ENCODE data around the gene EFHD2. TPM values are rescaled to one million over a fixed set of nuclear protein-coding genes. Genes with fewer than 3 reads are reported as not detected.

The EFHD2 gene
- total RNA-seq, 4 donors from 2014 or later = 88.0 to 188 (median 174) TPM

GRCh38 chr1:15397236-15397635, 12.5 kb upstream of the EFHD2 start:
- H3K4me1 ChIP-seq = peaks cover 0 to 7% (median 2%) of the 10 kb centered on the region in 4 donors
- in situ Hi-C loops (cut with MboI; ENCODE audit: low pct_ligation_motif_present in 1 of 4, low pct_unique_long_range_greater_than_20kb in 1 of 4, low sequenced_read_pairs in 3 of 4) (no loop called here), intact Hi-C loops (cut with DNase I; ENCODE audit: low total_unique reads) (no loop called here)
- no peaks in the 10 kb centered on the region for H3K9me3 ChIP-seq
- H3K36me3 ChIP-seq = no peaks in the 10 kb centered on the region
- H3K4me3 ChIP-seq = no peak overlapping the region
- DNase-seq = no peak
- TF ChIP-seq CTCF (IDR thresholded peaks at IDR 0.05) (no peak), POLR2AphosphoS5 (IDR thresholded peaks at IDR 0.05) (no peak), POLR2A (IDR thresholded peaks at IDR 0.05) (no peak), EP300 (IDR thresholded peaks at IDR 0.05; ENCODE audit: low read depth) (no peak)
- WGBS, 2 donors (ENCODE audit: low coverage in 1 of 2) = 91 to 93% methylated on average over 2 of the region's 2 CpGs
- H3K27me3 ChIP-seq = no peaks in the 10 kb centered on the region
- H3K27ac ChIP-seq = no peak overlapping the region

DNA sequence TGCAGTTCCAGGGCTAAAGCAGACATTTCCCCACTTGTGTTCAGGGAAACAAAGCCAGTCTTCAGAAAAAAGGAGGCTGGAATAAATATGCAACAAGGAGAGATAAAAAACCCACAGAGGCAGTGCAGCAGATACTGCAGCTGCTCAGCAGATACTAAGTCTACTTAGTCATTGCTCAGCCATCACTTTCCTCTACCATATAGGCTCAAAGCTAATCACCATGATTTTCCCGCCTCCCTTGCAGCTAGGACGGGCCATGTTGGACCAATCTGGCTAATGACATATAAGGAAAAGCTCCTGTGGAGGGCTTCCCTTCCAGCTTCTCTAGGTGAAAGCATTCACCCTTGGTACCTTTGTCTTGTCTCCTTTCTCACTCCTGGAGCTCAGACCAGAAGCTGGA, 10.0 kb upstream of the EFHD2 start:
- no peaks in the 10 kb centered on the region for H3K27me3 ChIP-seq
- intact Hi-C loops (cut with DNase I; ENCODE audit: low total_unique reads) = no loop called here
- no peak for DNase-seq
- no peak overlapping the region for H3K4me3 ChIP-seq
- in situ Hi-C loops (cut with MboI; ENCODE audit: low pct_ligation_motif_present in 1 of 4, low pct_unique_long_range_greater_than_20kb in 1 of 4, low sequenced_read_pairs in 3 of 4) = no loop called here
- H3K36me3 ChIP-seq = no peaks in the 10 kb centered on the region
- H3K4me1 ChIP-seq = no peaks in the 10 kb centered on the region
- TF ChIP-seq POLR2A (IDR thresholded peaks at IDR 0.05) (no peak), CTCF (IDR thresholded peaks at IDR 0.05) (no peak), EP300 (IDR thresholded peaks at IDR 0.05; ENCODE audit: low read depth) (no peak), POLR2AphosphoS5 (IDR thresholded peaks at IDR 0.05) (no peak)
- WGBS, 2 donors (ENCODE audit: low coverage in 1 of 2) = 100% methylated on average over 2 of the region's 2 CpGs
- H3K9me3 ChIP-seq = no peaks in the 10 kb centered on the region
- H3K27ac ChIP-seq = no peak overlapping the region

DNA sequence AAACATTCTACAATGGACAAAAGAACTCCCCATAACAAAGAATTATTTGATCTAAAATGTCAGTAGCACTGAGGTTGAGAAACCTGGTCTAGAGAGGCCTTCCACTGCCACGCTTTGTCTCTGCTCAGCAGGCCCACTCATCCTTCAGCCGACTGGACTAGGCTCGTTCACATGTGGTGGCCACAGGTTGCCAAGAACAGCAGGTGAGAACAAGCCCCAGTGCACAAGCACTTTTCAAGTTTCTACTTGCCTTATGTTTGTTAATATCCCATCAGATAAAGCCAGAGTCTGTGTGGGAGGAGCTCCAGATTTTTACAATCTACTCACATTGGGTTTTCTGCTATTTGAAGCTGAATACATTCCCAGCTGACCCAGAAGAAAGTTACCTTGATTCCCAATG, 9.1 kb upstream of the EFHD2 start:
- intact Hi-C loops (cut with DNase I; ENCODE audit: low total_unique reads) = no loop called here
- no peaks in the 10 kb centered on the region for H3K27me3 ChIP-seq
- DNase-seq = no peak
- H3K9me3 ChIP-seq = no peaks in the 10 kb centered on the region
- no peak for TF ChIP-seq POLR2A (IDR thresholded peaks at IDR 0.05)
- no peak for TF ChIP-seq EP300 (IDR thresholded peaks at IDR 0.05; ENCODE audit: low read depth)
- TF ChIP-seq POLR2AphosphoS5 (IDR thresholded peaks at IDR 0.05) = no peak
- no peak for TF ChIP-seq CTCF (IDR thresholded peaks at IDR 0.05)
- in situ Hi-C loops (cut with MboI; ENCODE audit: low pct_ligation_motif_present in 1 of 4, low pct_unique_long_range_greater_than_20kb in 1 of 4, low sequenced_read_pairs in 3 of 4) = no loop called here
- no peaks in the 10 kb centered on the region for H3K4me1 ChIP-seq
- H3K36me3 ChIP-seq = no peaks in the 10 kb centered on the region
- no peak overlapping the region for H3K4me3 ChIP-seq
- 78% methylated on average over 3 of the region's 3 CpGs; no CpG with 5 or more reads in 1 of the 2 donors for WGBS, 2 donors (ENCODE audit: low coverage in 1 of 2)
- H3K27ac ChIP-seq = no peak overlapping the region

GRCh38 chr1:15401391-15402055, 8.2 kb upstream of the EFHD2 start:
- no peak overlapping the region for H3K4me3 ChIP-seq
- DNase-seq = no peak
- H3K4me1 ChIP-seq = no peaks in the 10 kb centered on the region
- TF ChIP-seq POLR2A (IDR thresholded peaks at IDR 0.05) (no peak), EP300 (IDR thresholded peaks at IDR 0.05; ENCODE audit: low read depth) (no peak), POLR2AphosphoS5 (IDR thresholded peaks at IDR 0.05) (no peak), CTCF (IDR thresholded peaks at IDR 0.05) (no peak)
- H3K9me3 ChIP-seq = no peaks in the 10 kb centered on the region
- in situ Hi-C loops (cut with MboI; ENCODE audit: low pct_ligation_motif_present in 1 of 4, low pct_unique_long_range_greater_than_20kb in 1 of 4, low sequenced_read_pairs in 3 of 4) = no loop called here
- H3K27me3 ChIP-seq = no peaks in the 10 kb centered on the region
- intact Hi-C loops (cut with DNase I; ENCODE audit: low total_unique reads) = no loop called here
- H3K36me3 ChIP-seq = no peaks in the 10 kb centered on the region
- WGBS, 2 donors (ENCODE audit: low coverage in 1 of 2) = 72 to 82% methylated on average over 5 to 7 of the region's 7 CpGs
- no peak overlapping the region for H3K27ac ChIP-seq

Data from transverse colon (tissue), 4 donors.